Stimulated activated CD4-positive, alpha-beta T cell treated with anti-CD3 and anti-CD28 coated beads, Interleukin-12 subunit alpha, Interleukin-12 subunit beta, amount 100 ng/mL, for 24 hours (primary cell): ENCODE results near the gene CCN5.

ENCODE experiments used
- DNase-seq, 2 experiments: peaks; one replicate each; pipeline ENCODE4 v3.0.0-alpha.2; 2020; ENCODE audit warnings: low read depth in 2 of 2

The CCN5 gene

GRCh38 chr20:44715499-44716308, 535 bp downstream of the CCN5 start:
- no peak for DNase-seq

GRCh38 chr20:44716309-44717106, 1.3 kb downstream of the CCN5 start:
- DNase-seq, result no peak

GRCh38 chr20:44717986-44718385, 2.8 kb downstream of the CCN5 start:
- DNase-seq, result no peak

GRCh38 chr20:44719841-44720240, 4.7 kb downstream of the CCN5 start:
- DNase-seq, result no peak

- DNase-seq, result no peak
These were observed 5.4 kb downstream of the CCN5 start for GRCh38 chr20:44720621-44720996.

- DNase-seq, result no peak
These were observed 6.0 kb downstream of the CCN5 start for GRCh38 chr20:44720997-44721784.

GRCh38 chr20:44721785-44722054, 6.6 kb downstream of the CCN5 start:
- DNase-seq, result no peak

GRCh38 chr20:44722990-44723389, 7.8 kb downstream of the CCN5 start:
- DNase-seq, result no peak

GRCh38 chr20:44723391-44723790, 8.2 kb downstream of the CCN5 start:
- no peak for DNase-seq

GRCh38 chr20:44723798-44724362, 8.7 kb downstream of the CCN5 start:
- no peak for DNase-seq

- no peak for DNase-seq
These were observed 9.4 kb downstream of the CCN5 start for GRCh38 chr20:44724423-44725091.

GRCh38 chr20:44725837-44726236, 10.7 kb downstream of the CCN5 start:
- no peak for DNase-seq

- DNase-seq, result no peak
These were observed 11.9 kb downstream of the CCN5 start for GRCh38 chr20:44727039-44727438.

- DNase-seq, result no peak
These were observed 12.5 kb downstream of the CCN5 start for GRCh38 chr20:44727651-44728050.

- no peak for DNase-seq
These were observed 13.8 kb downstream of the CCN5 start for GRCh38 chr20:44728801-44729443.

- no peak for DNase-seq
These were observed 15.3 kb downstream of the CCN5 start for GRCh38 chr20:44730441-44730840.

GRCh38 chr20:44731657-44732056, 16.5 kb downstream of the CCN5 start:
- DNase-seq, result no peak

GRCh38 chr20:44732327-44732726, 17.2 kb downstream of the CCN5 start:
- DNase-seq, result no peak

- peak; percentile 19 to 48 for DNase-seq
These were observed 18.3 kb downstream of the CCN5 start for GRCh38 chr20:44733341-44734069.

GRCh38 chr20:44734938-44735337, 19.8 kb downstream of the CCN5 start:
- no peak for DNase-seq

- DNase-seq, result no peak
These were observed 20.6 kb downstream of the CCN5 start for GRCh38 chr20:44735816-44736169.
